DMS 273 (cell line): ENCODE data around the gene FHIT.

Source experiments
- DNase-seq: peaks from one replicate; lab custom pipeline; 2025; ENCODE audit not compliant: unreplicated experiment; lab: John Stamatoyannopoulos, UW

Gene FHIT

DNA sequence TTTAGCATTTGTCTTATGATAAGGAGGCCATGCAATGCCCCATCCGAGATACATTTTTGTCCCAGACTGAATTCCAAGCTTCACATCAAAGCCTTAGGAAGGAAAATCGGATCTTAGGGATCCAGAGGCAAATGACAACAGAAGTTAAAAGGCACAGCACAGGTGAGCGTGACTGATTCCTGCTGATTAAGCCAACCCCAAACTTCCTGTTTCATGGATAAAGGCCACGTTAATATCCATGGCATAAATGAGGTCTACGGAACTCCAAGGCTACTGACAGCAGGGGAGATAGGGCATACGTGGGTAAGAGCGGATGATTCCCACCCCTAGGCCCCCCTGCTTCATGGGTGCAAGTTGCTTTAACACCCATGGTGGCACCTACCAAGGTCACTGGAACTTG, 471.6 kb downstream of the FHIT start:
- no peak for DNase-seq

DNA sequence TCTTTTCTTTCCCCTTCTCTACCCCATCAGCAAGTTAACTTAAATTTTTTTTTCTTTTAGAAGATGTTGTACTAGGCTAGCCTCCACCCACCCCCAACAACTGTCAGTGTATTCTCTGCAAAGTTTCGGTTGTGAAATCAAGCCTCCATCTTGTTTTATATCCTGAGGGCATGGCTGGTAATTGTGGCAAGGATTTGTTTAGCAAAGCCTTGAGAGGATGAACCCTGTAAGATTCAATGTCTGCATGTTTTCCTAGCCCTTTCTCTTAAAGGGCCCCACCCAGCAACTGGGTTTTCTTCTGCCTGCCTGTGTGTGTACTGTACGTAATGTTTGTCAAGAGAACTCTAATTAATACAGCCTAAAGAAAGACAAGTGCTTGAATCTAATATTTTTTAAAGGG, 475.3 kb downstream of the FHIT start:
- no peak for DNase-seq

DNA sequence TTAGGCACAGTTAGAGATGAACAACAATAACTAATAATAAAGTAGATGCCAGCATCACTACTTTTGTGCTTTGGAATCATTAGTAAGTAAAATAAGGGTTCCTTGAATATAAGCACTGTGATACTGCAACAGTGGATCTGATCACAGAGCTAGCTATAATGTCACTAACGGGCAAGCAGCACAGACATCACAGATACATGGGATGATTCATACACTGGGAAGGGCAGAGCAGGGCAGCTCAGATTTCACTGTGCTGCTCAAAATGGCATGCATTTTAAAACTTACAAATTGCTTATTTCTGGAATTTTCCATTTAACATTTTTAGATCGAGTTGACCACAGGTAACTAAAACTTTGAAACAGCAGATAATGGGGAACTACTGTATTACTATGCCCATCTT, 476.6 kb downstream of the FHIT start:
- no peak for DNase-seq

DNA sequence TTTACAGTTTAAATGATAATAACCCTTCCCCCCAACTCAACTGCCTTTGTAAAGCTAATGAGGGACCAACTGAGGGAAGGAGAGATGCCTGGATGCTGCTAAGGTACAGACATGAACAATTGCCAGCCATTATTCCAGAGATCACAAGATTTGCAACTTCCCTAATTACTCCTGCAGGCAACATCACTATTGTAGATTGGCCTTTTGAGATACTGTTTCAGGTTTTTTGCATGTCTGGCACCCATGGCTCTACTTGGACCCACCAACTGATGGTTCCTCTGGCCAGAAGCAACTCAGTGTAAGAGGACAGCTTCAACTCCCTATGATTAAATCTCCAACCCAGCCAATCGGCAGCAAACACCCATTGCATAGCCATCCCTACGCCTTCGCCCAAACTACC, 478.7 kb downstream of the FHIT start:
- DNase-seq, result no peak

DNA sequence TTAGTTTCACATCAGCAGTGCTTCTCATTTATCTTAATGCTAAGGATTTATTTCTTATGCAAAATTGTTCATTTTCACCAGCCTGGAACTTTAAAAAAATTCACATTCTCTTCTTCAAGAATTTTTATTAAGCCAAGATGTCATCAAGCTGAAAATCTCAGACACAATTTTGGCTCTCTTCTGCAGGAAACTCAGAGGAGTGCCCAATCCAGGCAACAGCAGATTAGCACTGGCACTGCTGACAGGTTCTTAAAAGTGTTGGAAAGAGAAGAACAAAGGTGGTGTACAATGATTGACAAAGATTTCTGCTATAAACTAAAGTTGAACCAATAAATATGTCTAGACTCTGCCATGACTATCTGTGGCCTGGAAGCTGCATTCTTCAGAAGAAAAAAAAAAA, 479.5 kb downstream of the FHIT start:
- no peak for DNase-seq

DNA sequence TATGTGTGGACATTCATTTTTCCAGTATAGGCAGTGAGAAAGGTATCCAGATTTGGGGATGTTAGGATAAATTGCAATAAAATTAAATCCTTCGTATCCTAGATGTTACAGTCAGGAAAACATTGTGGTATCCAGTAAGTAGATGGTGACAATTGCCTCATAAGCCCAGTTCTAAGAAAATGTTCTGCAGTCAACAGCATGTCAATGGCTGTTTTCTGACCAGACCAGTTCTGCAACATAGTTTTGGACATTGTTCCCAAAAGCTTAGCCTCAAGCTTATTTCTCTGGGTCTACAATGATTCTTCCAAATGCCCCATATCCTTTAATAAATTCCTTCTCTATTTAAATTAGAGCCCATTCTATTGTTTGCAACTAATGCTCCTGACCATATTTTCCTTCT, 480.7 kb downstream of the FHIT start:
- no peak for DNase-seq

DNA sequence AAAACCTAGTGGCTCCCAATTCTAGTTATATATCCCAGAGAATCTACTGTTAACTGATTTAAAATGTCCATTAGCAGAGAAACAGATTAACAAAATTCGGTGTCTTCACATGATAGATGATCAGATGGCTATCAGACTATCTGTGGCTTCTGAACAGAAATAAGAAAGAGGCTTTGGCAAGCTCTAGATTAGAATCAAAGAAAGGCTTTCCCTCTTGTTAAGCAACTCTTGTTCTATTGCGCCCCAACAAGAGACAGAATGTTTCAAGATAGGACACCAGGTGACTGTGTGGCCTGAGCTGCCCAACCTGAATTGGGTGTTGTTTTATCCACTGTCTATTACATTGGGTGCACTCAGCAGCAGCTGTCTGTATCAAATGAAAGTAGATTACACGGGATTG, 483.7 kb downstream of the FHIT start:
- DNase-seq, result no peak

DNA sequence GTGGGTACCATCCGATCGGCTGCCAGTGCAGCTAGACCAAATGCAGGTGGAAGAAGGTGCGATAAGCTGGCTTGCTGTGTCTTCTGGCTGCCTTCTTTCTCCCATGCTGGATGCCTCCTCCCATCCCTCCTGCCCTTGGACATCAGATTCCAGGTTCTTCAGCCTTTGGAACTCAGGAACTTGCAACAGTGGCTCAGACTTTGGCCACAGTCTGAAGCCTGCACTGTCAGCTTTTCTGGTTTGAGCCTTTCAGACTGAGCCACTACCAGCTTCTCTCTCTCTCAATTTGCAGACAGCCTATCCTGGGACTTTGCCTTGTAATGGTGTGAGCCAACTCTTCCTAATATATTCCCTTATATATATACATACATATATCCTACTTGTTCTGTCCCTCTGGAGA, 485.5 kb downstream of the FHIT start:
- no peak for DNase-seq

DNA sequence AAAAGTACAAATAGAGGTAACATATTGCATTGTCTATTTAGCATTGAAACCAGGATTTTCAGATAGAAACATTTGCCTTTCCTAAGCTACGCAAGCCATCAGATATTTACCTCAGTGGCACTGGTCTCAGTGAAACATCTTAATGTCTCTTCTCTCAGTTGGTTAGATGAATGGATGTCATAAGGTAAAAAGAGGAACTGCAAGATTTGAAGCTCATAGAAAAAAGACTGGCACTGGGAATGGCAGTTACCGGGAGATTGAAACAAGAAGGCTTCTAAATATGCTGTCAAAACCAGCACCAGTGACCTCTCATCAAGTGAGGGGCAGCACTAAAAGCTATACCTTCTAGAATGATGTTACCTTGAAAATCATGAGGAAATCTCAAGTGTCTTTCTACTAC, 486.4 kb downstream of the FHIT start:
- no peak for DNase-seq

DNA sequence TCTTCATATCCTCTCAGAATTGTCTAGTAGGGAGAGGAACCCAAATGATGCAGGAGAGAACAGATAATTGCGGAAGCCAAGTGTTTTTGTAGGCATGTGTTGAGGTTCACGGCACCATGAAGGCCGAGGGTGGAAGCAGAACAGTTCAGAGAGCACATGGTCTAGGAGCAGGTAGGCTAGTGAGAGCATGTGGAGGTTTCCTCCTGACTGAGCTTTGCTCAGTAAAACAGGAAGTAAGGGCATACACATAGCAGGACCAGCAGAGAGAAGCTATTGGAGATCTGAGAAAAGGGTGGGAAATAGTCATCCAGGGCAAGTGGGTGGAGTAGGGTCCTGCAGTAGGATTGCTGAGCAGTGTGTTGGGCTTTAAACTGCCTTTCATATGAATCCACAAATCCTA, 491.1 kb downstream of the FHIT start:
- no peak for DNase-seq

DNA sequence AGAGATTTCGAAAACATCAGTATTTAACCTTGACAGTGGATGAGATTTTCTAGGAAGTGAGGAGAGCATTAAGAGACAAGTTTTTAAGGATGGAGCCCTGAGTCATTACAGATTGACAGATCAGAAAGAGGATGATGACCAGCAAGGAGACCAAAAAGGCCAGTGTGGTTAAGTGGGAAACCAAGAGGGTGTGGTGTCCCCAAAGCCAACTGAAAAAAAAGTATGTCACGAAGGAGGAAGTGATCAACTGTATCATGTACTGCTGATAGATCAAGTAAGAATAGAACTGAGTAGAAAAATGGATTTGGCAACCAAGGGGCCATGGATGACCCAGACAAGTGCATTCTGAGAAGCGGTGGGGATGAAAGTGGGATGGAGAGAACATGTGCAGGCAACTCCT, 491.8 kb downstream of the FHIT start:
- DNase-seq, result no peak

DNA sequence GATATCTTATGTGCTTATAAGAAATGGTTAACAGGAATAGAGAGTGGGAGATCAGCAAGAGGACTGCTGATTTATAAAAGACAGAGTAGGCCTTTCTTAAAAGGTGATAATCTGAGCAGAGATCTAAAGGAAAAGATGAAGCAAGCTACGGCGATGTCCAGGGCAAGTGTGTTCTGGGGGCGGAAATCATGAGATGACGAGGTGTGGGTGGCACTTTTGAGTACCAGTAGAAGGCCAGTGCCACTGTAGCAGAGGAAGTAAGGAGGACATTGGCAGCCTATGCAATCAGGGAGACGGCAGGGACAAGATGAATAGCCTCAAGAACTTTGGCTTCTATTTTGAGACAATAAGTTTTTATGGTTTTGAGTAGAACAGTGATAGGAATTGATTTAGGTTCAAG, 492.4 kb downstream of the FHIT start:
- DNase-seq, result no peak

DNA sequence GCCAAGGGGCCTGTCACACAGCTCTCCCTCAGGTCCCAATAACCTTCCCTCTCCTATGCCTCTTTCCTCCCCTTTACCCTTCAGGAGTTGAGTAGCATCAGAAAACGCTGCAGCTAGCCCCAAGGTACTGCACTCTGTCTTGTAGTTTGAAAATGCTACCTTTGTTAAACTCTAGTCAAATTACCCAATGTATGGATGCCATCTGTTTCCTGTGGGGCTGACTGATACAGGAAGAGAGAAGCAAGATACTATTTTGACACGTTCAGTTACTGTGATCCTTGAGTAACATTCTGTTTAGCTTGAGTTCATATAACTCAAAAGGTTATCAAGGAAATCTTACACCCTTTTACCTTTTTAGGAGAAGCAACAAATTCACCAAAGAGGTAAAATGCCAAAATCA, 493.1 kb downstream of the FHIT start:
- no peak for DNase-seq

DNA sequence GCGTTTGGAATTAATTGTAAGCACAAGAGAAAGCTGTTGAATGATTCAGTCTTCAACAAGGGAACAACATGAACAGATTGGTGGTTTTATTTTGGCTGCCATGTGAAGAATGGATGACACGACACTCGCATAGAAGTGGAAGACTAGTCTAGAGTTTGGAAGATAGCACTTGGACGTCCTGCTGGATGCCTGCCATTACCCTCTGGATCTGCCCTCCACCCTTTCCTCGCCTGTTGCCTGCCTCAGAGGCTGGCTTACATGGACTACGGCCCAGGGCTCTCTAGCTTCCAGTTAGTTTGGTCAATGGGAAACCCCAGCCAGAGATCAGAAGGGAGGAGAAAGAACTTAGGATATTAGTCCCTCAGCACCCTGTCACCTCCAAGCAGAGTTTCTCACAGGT, 493.5 kb downstream of the FHIT start:
- DNase-seq, result no peak

DNA sequence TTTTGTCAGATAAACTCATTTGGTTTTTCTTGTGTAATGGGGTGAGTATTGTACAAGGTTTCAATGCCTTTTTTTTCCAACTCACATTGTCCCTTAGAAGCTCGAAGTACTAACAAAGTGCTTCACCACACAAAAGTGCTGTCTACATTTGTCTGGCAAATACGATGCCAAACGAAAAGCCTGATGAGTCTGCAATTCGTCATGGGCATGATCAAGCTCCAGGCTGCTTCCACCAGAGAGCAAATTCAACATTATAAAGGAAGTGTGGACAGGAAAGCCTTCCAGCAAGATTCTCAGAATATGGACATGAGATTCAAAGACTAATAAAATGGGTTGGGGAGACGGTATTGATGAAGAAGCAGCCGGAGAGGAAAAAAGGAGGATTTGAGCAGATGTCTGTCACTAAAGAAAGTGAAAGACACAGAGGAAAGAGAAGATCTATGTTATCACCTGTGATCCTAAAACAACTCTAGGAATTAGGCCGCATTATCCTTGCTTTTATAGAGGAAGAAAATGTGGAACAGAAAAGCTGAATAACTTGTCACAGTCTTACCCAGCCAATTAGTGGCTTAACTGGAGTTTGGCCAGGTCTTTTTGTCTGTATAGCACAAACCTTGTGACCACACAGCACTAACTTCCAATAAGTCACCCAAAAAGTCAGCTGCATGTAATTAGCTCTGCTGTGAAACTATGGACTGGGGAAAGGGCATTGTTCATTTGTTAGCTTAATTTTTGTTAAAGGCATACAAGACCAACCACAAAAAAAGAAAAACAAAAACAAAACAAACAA, 494.8 kb downstream of the FHIT start:
- DNase-seq, result no peak

DNA sequence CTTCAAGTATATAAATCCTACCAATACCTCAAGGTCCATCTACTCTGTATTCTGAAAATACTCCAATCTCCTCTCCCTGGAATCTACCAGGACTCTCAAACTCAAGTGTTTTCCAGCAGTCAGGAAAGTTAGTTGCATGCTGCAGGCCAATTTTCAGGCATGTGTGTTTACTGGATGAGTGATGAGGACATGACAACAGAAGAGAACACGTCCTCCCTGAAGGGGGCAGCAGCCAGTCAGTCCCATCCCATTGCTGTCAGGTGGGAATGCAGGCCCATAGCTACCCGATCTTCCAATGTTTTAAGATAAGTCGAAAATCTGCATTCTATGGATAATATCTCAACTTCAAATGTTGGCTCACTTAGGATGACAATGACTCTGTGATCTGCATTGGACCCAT, 496.2 kb downstream of the FHIT start:
- peak; percentile 31 for DNase-seq

DNA sequence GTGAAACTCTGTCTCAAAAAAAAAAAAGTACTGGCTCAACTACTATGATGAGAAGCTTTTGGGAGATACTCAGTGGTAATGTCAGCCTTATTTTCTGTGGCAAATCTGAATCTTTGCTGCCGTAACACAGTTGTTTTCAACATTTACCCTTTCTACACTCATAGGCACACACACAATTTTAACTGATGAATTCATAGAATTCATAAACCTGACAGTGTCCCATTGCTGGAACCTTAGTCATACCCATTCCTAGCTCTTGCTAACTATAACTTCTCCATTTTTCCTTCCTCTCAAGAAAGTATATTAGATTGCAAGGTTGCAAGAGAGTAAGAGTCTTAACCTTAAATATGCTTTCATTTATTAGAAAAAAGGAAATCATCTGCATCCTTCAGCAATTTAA, 496.6 kb downstream of the FHIT start:
- no peak for DNase-seq

DNA sequence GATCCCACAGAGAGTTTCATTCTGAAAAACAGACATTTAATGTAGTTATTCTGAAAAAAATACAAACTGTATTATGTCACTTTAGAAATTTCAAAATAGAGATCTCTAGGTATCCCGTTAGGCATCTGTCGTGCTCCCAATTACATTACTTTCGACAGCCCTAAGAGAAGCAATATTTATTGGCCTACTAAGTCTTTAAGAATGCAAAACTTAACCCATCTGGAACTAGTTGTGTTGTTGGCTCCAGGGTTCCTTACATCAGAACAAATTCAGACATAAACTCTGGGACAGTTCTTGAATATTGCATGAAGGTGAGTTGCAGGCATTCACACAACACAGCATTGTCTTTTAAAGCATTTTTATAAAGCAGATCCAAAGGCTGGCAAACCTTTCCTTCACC, 498.4 kb downstream of the FHIT start:
- no peak for DNase-seq

DNA sequence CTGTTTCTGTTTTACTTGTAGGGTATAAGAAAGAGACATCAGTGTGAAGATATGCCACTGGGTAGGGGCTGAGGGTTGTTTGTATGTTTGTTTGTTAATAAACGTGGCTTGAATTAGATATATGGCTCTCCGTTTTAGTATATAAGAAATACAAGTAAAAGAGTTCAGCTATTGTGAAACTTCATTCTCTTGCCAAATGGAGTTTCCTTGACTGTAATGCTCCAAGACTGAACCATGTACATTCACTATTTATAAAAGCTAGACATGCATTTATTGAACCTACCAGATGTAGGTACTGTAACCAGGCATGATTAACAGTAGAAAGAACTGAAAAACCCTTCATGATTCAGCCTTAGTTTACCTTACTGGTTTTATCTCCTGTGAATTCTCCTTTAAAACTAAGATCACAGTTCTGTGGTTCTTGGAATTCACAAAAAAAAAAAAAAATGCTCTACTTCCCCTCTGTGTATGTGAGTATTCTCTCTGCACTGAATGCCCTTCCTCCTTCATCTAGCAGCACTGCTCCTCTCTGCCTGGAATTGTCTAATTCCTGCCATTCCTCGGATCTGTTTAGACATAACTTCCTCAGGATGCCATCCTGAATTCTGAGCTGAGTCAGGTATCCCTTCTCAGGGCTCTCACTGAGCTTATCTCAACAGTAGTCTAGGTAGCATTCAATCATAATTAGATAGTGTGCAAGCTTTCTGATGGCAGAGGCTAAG, 504.4 kb downstream of the FHIT start:
- no peak for DNase-seq

DNA sequence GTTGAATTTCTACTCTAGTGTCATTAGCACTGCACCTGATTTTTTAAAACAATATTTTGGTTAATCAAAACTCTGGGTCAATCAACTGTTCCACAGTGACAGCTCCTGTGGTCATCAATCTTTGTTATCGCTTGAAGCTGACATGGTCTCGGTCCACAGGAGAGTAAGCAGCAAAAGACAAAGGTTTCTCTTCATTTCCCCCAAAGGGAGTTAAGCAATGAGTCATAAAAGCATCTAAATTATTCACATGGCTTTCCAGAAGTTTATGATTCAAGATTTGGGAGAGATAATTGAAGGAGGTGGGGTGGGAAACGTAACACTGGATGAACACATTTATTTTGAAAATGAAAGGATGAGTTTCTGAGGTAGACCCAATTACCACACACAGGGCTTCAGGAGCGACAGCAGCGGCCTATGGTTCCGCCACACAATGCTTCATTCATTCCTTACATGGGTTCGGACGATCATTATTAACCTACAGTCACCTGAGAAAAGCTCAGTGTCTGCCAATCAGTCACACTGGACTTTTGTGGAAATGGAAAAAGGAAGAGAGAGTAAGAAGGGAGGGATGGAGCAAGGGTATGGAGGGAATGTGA, 505.1 kb downstream of the FHIT start:
- DNase-seq, result no peak

DNA sequence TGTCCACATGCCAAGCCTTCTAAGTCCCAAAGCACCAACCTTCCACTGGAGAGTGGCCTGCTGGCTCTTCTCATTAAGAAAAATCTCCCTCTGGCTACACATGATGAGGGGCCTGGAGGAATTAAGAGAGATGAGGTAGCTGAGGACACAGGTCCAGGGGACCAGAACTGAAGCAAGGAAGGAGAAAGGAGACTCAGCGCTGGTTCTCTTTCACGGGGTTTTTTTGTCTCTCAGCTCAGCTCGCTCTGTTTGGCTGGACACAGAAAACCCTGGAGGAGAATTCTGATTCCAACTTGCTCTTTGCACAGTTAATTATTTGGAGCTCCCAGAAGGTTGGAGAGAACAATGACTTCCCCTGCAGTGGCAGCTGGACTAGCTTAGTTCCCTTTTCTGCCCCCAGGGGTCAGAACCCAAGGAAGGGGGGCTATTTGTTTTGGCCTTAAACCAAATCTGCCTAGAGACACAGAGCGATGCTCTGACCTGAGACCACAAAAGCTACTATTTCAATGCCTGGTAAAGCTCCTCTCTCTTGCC, 507.6 kb downstream of the FHIT start:
- DNase-seq, result peak; percentile 9

DNA sequence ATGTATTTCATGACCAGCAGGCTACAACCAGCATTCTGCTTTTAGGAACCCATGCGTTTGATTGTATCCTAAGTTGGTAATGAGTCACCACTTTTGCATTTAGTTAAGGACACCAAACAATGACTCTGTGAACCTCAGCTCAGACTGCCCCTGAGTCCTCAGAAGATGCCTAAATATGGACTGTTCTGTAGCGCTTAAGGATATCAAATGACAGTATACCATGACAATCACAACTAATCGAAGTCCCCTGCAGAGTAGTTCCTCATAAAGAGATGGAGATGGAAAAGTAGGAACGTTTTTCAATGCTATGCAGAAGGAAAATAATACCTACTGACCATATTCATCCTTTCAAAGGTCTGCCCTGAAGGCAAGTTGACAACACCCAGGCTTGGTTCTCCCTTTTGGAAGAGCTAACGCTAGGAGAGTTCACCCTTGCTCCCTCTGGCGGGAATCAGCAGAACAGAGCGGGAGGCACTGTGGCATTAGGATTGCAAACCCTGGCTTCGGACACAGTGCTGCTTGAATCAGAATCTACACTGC, 508.6 kb downstream of the FHIT start:
- no peak for DNase-seq
